ENCODE data around the gene LDB2.
"Not testable (repeated sequence)": the region's sequence is repeated elsewhere in the genome, so short reads cannot be mapped to it uniquely, and the experiment has no call there.

The LDB2 gene

DNA sequence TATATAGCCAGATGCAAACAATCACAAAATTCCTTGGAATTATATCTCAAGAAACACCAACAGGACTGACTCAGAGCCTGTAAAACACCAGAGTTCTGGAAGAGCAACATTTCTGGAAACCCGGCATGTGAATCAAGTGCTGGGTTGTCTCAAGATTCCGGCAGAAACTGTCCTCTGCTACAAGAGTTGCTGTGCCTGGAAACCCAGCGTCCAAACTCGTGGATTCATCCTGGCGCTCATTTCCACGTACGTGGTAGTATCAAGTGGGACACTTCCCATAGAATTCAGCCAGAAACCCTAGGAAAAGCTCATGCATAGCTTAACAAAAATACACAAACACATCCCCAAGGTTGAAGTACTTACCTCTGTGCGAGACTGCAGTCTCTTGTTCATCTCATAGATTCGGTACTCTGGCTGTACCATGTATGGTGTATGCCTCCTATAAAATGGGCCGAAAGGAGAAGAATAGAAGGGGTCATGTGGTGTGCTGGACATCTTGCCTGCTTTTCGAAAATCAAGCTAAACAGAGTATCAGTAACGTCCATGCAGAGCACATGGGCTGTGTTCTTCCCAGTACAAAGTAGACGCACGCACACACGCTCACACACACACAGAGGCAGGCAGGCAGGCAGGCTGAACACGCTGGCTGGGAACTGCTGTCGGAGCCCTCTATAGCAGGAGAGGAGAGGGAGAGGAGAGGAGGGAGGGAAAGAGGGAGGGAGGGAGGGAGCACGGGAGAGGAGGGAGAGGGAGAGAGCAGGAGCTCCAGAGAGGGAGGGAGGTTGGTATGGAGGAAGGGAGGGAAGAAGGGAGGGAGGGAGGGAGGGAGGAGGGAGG lies at the start of gene LDB2:
TSS of gene LDB2 (minus strand) at position 655 of the 837 bp plus-strand sequence.
- DNase-seq (ENCODE audit: low read depth in 2 of 2): no peak

DNA sequence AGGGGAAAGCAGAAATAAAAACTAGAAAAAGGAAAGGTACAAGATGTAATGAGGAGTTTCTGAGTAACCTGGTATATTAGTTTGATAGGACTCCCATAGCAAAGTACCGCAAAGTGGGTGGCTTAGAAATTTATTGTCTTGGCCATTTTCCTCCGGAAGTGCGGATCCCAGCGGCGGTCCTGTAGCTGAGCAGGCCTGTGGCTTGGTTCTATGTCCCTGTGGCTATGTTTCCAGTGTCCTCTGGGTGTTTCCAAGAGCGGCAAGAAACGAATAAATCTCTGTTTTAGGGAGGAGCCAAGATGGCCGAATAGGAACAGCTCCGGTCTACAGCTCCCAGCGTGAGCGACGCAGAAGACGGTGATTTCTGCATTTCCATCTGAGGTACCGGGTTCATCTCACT lies 44.0 kb upstream of the LDB2 start:
- DNase-seq (ENCODE audit: low read depth in 2 of 2): no peak

DNA sequence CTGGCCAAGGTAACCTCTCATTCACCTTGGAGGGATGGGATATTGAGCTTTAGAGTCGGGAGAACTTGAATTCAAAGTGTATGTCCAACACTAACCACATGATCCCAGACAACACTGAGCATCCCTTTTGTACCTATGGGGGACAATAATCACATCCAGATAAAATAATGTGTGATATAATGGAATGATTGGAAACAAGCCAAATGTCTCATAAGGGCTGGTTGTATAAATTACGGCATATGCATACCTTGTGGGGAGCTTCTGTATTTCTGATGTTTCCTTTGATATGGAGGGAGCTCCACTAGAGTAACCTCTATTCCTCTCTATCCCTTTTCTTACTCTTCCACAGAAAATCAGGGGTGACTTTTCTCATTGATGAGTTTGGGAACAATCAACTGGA lies 40.7 kb upstream of the LDB2 start:
- no peak for DNase-seq (ENCODE audit: low read depth in 2 of 2)

DNA sequence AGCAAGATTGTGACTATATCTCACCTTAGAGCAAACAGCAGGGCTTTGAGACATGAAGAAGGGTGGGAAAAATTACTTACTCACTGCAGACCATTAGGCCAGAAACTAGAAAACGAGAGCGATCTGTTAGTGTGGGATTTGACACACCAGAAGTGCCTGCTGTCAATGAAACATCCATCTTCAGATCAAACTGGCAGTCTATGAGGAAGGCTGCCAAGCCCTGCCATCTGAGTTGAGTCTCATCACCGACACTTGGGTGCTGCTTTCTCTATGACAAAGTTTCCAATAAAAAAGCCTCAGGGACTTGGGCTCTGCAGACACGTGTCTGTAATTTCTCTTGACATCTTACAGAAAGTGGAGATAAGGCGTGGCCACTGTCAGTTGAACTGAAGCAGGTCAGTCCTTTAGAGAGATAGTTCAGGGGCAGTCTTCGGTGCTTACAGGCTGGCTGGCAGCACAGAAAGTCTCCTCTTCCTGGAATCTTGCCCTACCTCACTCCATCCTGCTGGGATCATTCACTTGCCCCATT lies 40.1 kb upstream of the LDB2 start:
- no peak for DNase-seq (ENCODE audit: low read depth in 2 of 2)

DNA sequence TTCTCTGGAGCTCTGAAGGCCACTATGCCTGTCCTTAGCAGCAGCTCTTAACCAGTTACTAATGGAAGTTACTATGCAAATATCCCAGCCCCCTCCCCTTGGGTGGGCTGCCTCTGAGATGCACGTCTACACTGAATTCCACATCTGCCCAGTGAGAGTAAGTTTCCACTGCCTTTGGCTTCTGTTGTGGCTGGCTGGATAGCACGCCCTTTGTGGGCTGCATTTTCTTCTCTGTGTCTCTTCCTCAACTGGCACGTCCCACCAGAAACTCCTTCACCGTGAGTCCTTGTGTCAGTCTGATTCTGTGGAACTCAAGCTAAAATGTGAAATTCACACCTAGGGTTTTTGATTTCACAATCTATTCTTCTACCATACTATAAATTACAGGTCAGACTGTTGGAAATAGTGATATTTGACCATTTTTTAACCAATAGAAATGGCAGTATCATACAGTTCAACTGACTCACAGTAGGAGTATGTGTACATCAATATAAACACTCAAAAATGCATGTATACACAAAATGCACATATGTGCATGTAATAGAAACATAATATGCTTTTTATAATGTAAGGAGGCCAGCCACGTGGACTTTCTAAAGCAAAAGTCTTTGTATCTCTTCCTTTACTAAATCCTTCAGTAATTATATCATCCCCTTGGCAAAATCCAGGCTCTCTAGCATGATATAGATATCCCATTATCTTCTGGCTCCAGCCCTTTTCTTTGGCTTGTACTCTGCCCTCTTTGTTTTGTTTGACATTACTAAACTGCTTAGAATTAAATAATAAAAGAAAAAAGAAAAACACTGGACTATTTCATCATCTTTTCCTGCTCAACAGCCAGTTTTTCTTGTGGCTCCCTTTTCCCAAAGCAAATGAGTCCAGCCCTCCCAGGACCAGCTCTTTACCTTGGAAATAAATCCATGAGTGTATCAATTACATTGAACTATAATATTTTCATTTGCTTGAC lies 33.2 kb upstream of the LDB2 start:
- no peak for DNase-seq (ENCODE audit: low read depth in 2 of 2)

DNA sequence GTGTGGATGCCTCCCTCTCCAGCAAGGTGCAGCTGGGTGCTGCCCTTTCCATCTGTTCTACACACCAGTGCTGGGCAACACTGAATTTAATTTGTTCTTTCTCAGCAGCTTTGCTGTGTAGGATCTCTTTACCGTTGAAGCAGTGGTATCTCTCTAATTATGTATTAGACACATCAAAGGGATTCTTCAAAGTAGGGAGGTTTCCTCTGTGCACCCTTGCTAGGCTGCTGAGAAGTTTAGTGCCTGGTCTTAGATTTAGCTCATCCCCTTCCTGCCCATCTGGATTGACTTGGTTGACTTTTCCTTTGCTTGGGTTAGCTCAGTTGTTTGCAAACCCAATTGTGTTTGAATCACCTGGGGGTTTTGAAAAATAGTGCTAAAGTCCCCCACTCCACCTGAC lies 27.8 kb upstream of the LDB2 start:
- no peak for DNase-seq (ENCODE audit: low read depth in 2 of 2)

DNA sequence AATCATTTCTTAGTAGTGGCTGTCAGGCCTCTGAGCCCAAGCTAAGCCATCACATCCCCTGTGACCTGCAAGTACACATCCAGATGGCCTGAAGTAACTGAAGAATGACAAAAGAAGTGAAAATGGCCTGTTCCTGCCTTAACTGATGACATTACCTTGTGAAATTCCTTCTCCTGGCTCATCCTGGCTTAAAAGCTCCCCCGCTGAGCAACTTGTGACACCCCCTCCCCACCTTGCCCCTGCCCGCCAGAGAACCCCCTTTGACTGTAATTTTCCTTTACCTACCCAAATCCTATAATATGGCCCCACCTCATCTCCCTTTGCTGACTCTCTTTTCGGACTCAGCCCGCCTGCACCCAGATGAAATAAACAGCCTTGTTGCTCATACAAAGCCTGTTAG lies 20.3 kb upstream of the LDB2 start:
- not testable (repeated sequence) for DNase-seq (ENCODE audit: low read depth in 2 of 2)

DNA sequence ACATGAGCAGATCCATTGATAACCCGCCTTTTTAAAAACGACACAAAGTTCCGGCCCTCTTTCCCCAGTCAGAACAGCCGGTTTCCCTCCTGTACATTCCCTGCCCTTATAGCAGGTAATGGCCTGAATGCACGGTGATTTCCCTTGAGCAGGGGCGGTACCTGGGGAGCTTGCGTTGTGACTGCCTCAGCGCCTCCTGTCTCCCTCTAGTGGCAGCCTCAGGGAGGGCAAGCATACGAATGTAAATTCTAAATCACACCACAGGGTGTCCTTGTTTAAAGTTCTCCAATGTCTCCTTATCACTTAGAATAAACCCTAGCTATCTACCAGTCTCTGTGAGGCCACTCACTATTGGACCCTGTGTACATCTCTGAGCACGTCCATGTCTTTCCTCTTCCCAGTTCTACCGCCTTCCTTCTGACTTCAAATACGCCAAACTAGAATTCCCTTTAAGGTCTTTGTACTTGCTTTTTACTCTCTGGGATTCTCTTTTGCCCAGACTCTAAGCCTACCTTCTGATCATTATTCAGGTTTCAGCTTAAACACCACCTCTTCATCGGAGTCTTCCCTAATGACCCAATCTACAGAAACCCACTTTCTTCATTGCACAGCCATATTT lies 18.4 kb upstream of the LDB2 start:
- DNase-seq (ENCODE audit: low read depth in 2 of 2): peak; percentile 50

DNA sequence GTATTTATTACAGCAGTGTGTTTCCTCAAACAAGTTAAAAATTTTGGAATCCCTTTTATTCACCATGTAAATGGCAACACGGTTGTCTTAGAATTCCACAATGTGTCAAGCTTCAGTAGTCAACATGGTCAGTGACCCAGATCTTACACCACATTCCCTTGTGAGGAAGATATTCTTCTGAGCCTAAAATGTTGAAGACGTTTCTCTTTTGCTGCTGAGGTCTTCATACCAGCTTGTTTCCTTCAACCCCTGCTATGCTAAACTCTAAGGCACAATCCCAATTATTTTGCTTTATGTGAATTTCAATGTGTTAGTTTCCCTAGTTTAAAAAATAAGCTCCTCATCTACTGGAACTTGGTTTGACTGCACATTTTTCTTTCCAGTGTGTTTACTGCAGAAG lies 17.6 kb upstream of the LDB2 start:
- DNase-seq (ENCODE audit: low read depth in 2 of 2): no peak

DNA sequence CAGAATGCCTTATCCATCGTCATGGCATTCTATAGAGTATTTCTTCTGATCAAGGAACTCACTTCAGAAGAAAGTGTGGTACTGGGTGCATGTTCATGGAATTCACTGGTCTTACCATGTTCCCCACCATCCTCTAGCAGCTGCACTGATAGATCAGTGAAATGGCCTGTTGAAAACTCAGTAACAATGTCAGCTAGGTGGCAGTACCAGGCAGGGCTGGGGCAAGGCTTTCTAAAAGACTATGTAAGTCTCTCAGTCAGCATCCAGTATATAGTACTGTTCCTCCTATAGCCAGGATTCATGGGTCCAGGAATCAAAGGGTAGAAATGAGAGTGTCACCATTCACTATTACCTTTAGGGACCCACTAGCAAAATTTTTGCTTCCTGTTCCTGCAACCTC lies 15.8 kb upstream of the LDB2 start:
- no peak for DNase-seq (ENCODE audit: low read depth in 2 of 2)

DNA sequence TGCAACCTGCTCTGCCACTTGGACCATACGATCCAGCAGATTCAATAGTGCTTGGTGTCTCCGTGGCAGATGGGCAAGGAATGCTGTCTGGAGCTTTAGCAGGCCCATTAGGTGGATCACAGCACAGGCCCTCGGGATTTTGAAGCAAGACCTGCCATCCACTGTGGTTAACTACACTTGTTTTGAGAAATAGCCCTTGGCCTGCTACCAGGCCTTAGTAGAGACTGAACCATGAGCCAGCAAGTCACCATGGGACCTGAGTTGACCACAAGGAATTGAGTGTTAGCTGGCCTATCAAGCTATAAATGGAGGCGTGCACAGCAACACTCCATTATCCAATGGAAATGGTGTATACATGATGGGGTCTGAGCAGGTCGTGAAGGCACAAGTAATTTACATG lies 14.5 kb upstream of the LDB2 start:
- no peak for DNase-seq (ENCODE audit: low read depth in 2 of 2)

DNA sequence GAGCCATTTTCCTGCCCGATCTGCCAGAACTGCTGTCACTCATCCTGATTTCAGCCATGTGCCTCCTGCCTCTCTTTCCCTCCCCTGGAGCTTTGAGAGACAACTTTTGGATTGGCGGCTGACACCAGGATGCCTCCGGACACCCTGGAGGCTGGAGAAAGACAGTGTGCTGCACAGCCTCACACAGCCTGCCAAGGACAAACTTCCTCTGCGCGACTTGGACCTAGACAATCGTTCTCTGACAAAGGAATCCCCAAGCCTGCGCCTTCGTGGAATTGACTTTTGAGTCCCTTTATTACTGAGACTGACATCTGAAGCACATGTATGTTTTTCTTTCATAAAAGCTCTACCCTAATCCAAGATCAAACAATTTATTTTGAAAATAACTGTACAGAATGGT lies 10.8 kb upstream of the LDB2 start:
- DNase-seq (ENCODE audit: low read depth in 2 of 2): no peak

DNA sequence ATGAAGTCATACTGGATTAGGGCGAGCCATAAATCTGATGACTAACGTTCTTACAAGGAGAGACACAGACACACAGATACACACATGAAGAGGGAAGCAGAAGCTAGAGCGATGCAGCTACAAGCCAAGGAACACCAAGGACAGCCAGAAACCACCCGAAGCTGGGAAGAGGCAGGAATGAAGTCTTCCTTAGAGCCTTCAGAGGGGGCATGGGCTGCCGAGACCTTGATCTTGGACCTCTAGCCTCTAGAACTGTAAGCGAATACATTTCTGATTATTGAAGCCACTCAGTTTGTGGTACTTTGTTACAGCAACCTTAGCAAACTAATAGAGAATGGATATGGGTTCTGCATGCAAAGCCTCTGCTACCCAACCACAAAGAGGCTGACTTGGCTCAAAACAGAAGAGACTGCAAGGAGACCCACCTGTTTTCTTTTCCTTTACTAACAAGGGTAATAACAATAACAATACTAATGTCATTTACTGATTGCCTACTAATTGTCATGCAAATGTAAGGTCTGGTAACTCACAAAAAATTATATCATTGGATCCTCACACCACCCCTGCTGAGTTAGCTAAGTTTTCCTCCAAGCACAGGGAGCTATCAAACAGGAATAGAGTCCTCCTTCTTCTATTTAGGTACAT lies 10.1 kb upstream of the LDB2 start:
- DNase-seq (ENCODE audit: low read depth in 2 of 2): no peak

DNA sequence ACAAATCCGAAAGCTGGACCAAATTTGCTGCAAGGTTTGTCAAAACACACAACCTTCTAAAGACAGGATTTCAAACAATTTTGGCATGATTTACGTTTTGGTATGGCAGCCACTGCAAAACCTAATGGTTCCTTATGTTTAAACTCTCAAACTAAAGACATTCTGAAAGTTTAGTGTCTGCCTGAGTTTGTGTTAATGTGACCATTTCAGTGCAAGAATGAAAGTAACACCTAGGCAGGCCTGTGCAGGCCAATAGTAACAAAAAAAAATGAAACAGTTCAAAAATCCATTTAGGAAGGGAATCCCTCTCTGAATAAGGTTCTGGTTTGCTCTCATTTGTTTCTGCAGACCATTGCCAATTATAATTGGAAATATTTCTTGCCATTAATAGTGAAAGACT lies 1.9 kb upstream of the LDB2 start:
- no peak for DNase-seq (ENCODE audit: low read depth in 2 of 2)

DNA sequence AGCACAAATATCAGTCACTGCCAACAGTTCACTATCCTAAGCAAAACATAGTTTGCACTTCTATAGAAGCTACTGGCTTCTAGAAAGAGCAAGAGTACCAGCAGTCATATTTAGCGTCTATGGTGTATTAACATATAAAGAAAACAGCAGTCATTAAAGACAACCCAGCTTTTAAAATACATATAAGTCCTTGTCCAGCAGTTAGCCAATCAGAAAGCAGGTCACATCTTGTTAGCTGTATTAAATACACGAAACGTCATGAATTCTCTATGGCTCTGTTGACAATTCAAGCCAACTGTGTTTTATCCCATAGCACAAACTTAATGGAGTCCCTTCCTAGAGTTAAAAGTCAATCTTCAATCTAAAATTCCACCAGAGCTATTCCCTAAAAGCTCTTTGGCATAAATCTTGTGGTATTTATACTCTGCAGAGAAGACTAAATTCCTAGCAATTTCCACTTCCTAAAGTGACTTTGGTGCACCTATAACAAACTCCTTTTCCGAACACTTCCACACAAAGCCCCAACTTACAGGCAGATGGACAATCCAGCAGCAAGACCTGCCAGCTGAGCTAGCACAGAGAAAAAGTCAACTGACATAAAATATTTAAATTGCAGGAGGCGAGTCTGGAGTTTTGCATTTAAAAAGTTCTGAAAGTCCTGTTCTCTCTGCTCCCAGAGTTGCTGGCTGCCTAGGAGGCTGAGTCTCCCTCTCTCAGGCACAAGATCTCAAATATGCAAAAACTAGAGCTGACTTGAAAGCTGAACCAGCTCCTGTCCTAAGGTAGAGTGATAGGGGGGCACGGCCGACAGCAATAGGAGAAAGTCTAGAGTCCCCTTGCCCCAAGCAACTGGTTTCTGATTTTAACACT lies 1.3 kb downstream of the LDB2 start:
- no peak for DNase-seq (ENCODE audit: low read depth in 2 of 2)

DNA sequence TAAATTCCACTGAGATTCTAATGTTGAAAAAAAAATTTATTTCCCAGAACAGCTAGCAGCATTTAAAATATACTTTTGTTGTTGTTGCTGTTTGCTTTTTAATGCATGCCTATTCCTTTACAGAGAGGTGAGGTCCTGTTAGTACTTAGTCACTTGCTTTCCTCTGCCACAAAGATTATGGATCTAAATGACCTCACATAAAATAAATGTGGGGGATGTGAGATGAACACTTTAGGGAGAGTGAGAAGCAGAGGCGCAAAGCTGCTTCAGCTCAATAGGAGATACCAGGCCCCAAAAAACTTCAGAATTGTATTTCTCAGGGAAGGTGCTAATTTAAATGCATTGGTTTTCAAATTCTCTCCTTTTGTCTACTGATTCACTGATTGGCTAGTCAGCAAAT lies 4.0 kb downstream of the LDB2 start:
- DNase-seq (ENCODE audit: low read depth in 2 of 2): no peak

DNA sequence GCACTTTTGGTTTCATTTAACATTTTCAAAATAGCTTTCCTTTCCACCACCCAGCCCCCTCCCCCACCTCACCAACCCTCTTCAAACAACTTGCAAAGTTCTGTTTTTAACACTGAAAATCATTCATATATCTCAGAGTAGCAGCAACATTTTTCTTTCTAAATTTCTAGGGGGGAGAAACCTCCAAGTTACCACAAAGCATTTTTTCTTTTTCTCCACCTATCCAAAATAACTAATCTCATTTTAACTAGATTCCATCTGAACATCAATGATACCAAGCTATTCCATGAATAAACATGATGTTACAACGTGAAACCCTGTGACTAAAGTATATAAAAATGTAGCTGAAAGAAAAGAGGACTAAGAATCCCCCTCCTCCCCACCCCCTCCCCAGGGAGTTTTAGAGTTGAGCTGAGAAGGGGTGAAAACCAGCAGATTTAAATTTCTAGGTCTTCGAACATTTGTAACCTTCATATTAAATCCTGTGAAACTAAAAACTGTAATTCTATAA lies 5.2 kb downstream of the LDB2 start:
- no peak for DNase-seq (ENCODE audit: low read depth in 2 of 2)

DNA sequence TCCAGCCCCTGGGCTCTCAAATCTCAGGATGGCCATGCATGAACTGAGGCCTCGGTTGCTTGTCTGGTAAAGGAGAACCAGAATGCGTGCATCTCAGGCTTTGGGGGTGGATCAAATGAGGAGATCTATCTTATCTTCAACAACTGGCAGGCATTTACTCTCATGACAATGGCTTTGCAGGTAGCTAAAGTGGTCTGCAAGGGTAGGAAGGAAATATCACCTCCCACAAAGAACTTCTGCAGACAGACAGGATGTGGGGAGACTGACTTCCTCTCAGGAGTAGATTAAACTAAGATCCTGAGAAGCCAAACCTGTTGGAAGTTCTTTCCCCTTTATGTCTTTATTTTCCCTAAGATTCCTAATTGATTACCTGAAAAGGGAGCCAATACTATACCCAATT lies 7.8 kb downstream of the LDB2 start:
- no peak for DNase-seq (ENCODE audit: low read depth in 2 of 2)

DNA sequence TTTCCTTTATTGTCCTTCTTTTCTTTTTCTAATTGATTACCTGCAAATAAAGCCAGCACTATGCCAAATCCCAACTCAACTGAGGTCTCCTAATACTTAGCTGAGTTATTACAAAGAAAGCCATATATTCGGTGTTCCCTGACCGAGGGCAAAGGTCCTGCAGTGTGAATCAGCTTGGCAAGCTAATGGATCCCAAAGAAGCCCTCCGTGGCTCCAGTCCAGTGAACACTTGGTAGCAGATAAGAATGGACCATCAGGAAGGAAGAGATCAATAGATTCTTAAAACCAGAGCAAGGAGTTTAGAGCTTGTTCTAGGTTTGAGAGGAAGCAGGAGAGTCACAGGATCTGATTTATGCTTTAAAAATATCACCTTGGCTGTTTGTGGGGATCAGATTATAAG lies 8.5 kb downstream of the LDB2 start:
- no peak for DNase-seq (ENCODE audit: low read depth in 2 of 2)

DNA sequence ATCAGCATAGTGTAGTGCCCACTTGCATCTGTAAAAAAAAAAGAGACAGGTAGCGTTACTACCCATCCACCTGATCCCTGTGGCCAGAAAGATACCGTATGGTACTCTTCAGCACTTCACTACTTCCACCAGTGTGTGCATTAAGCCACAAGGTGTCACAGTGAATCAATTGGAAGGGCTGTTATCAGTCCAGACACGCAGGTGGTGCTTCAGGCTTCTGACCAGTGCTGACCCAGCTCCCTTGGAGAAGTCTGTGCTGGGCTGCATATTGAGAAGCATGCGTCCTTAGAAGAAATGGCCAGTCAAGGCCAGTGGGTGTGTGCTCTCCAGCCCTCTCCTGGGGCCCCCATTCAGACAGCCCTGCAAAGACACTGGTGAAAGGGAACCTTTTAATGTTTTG lies 10.6 kb downstream of the LDB2 start:
- no peak for DNase-seq (ENCODE audit: low read depth in 2 of 2)
